Endothelial cell of umbilical vein (primary cell): ENCODE measurements around the gene LYRM9.

ENCODE experiments used
- CTCF ChIP-seq, 2 donors: IDR thresholded peaks; 1 replicate in 1 of 2; 2 replicates in 1 of 2; pipeline ENCODE4 v1.5.1; 2011; ENCODE audit warnings: low read length in 2 of 2, mild to moderate bottlenecking in 2 of 2, moderate library complexity in 2 of 2, control low read depth in 1 of 2, inconsistent platforms in 1 of 2, low read depth in 1 of 2; ENCODE audit not compliant: insufficient read depth in 1 of 2; ENCODE audit errors: extremely low read depth in 1 of 2
- EZH2 ChIP-seq: IDR thresholded peaks from 2 replicates; pipeline ENCODE4 v1.6.1; 2012; ENCODE audit warnings: borderline replicate concordance, low read depth, mild to moderate bottlenecking, moderate library complexity, low read length, inconsistent platforms; ENCODE audit not compliant: severe bottlenecking
- FOS ChIP-seq: IDR thresholded peaks from 2 replicates; pipeline ENCODE4 v1.6.1; 2011; ENCODE audit warnings: mild to moderate bottlenecking, low read length, moderate library complexity, borderline replicate concordance; ENCODE audit not compliant: insufficient read depth
- GATA2 ChIP-seq: IDR thresholded peaks from 2 replicates; pipeline ENCODE4 v1.7.0; 2011; ENCODE audit warnings: low read depth, mild to moderate bottlenecking, moderate library complexity, mixed read lengths, low read length; ENCODE audit not compliant: insufficient read length, insufficient read depth
- JUN ChIP-seq: IDR thresholded peaks from 2 replicates; pipeline ENCODE4 v1.6.1; 2011; ENCODE audit warnings: borderline replicate concordance, low read depth; ENCODE audit not compliant: insufficient read length, insufficient read depth
- POLR2A ChIP-seq: IDR thresholded peaks from 2 replicates; pipeline ENCODE4 v1.6.1; 2012; ENCODE audit warnings: low read depth, mild to moderate bottlenecking, control low read depth, low read length
- POLR2AphosphoS5 ChIP-seq: IDR thresholded peaks from 2 replicates; pipeline ENCODE4 v1.6.1; 2012; ENCODE audit warnings: low read depth, mild to moderate bottlenecking, control low read depth, low read length, moderate library complexity; ENCODE audit not compliant: insufficient read depth

GRCh38 chr17:27906226-27906580 is 13.0 kb upstream of the LYRM9 start:
- no peak for TF ChIP-seq CTCF (IDR thresholded peaks at IDR 0.05; ENCODE audit: extremely low read depth in 1 of 2, insufficient read depth in 1 of 2, low read depth in 1 of 2, low read length in 2 of 2)
- no peak for TF ChIP-seq POLR2AphosphoS5
- TF ChIP-seq POLR2A: no peak
- TF ChIP-seq FOS: no peak
- TF ChIP-seq JUN: no peak
- no peak for TF ChIP-seq EZH2
- no peak for TF ChIP-seq GATA2
